MG63 (cell line): Measurements from ENCODE around the gene RASGRP4. TPM values are rescaled to one million over a fixed set of nuclear protein-coding genes. Genes with fewer than 3 reads are reported as not detected.

Experiments used
- DNase-seq: peaks from one replicate; pipeline ENCODE4 v3.0.0-alpha.2; 2020
- H3K27me3 ChIP-seq: fragments of 250-450 bp; sonication (Bioruptor Pico); 2 replicates; pipeline ENCODE4 v1.5.1; 2020; ENCODE audit warnings: mild to moderate bottlenecking, moderate library complexity
- H3K36me3 ChIP-seq: fragments of 250-450 bp; sonication (Bioruptor Pico); 2 replicates; pipeline ENCODE4 v1.5.1; 2020; ENCODE audit warnings: mild to moderate bottlenecking, moderate library complexity
- H3K4me3 ChIP-seq: fragments of 250-450 bp; sonication (Bioruptor Pico); 2 replicates; pipeline ENCODE4 v1.5.1; 2020; ENCODE audit warnings: mild to moderate bottlenecking, moderate library complexity
- H3K9me3 ChIP-seq: fragments of 250-450 bp; sonication (Bioruptor Pico); 2 replicates; pipeline ENCODE4 v1.5.1; 2020; ENCODE audit warnings: mild to moderate bottlenecking, moderate library complexity
- total RNA-seq: library from RNA; depleted of rRNA; stranded (reverse); fragments of >200 nt; shearing (Covaris generic); gene quantifications from 2 replicates; pipeline ENCODE4 v1.2.3, GENCODE V29; 2014; ENCODE audit warnings: low replicate concordance

RASGRP4 gene
- total RNA-seq, 1 experiment from 2014 or later = not detected

DNA sequence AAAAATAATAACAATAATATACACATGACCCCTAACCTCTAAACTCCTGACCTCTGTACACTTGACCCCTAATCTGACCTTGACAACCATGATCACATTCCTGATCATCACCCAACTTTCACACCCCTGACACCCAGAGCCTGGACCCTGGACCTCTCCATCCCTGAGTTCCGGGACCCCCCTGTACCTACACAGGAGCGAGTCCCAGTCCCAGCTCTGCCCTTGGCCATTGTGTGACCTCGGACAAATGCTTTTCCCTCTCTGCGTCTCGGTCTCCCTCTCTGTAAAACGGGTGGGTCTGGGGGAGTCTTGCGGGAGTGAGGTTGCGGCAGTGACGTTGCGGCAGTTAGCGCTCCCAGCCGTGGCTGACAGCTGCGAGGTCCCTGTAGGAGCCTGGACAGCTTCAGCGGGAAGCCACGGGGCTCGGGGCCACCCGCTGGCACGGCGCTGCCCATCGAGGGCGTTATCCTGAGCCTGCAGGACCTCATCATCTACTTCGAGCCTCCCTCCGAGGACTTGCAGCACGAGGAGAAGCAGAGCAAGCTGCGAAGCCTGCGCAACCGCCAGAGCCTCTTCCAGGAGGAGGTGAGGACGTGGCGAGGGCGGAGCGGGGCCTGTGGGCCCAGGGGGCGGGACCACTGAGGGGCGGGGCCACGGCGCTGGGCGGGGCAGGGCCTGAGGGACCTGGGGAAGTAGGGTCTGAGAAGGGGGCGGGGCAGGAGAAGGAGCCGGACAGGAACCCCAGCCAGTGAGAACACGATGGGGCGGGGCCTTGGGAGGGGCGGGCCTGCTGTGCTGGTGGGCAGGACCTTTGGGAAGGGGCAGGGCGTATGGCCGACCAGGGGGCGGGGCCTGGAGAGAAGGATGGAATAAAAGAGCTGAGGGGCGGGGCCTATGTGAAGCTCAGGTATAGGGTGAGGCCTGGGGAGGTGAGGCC is 26.7 kb upstream of the RASGRP4 start:
- Histone ChIP-seq H3K9me3 (no peaks in the 10 kb centered on the region), H3K36me3 (no peaks in the 10 kb centered on the region), H3K27me3 (peaks cover 7% of the 10 kb centered on the region; the same call in 1 of the 2 replicates), H3K4me3 (no peak overlapping the region)
- DNase-seq = peak; percentile 49

- no peaks in the 10 kb centered on the region for H3K9me3 ChIP-seq
- no peak for DNase-seq
- H3K36me3 ChIP-seq = no peaks in the 10 kb centered on the region
- no peak overlapping the region for H3K4me3 ChIP-seq
- peaks cover 4% of the 10 kb centered on the region; the same call in 1 of the 2 replicates for H3K27me3 ChIP-seq
Observed at GRCh38 chr19:38451629-38452028, 25.6 kb upstream of the RASGRP4 start.

GRCh38 chr19:38451036-38451435 is 25.0 kb upstream of the RASGRP4 start:
- no peak for DNase-seq
- no peaks in the 10 kb centered on the region for H3K9me3 ChIP-seq
- no peaks in the 10 kb centered on the region; the same call in 1 of the 2 replicates for H3K27me3 ChIP-seq
- H3K4me3 ChIP-seq = no peak overlapping the region
- H3K36me3 ChIP-seq = no peaks in the 10 kb centered on the region

DNA sequence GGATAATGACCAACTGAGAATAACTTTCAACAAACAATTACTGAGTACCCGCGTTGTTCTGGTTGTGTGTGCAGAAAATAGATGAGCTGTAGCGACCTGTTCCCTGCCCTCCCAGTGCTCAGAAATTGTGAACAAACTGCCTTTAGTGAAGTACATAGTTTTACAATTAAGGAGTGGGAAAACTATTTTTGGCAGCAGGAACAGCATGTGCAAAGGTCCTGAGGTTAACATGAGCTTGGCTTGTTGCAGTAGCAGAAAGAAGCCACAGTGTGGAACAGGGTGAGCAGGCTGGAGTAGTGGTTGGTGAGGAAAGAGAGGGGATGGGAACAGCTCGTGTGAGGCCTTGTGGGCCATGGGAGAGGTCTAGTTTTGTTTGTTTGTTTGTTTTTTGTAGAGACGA is 23.5 kb upstream of the RASGRP4 start:
- no peak overlapping the region for H3K4me3 ChIP-seq
- H3K27me3 ChIP-seq = no peaks in the 10 kb centered on the region; the same call in 1 of the 2 replicates
- DNase-seq = no peak
- H3K9me3 ChIP-seq = no peaks in the 10 kb centered on the region
- H3K36me3 ChIP-seq = no peaks in the 10 kb centered on the region

- H3K27me3 ChIP-seq = no peaks in the 10 kb centered on the region; the same call in 1 of the 2 replicates
- no peak for DNase-seq
- no peaks in the 10 kb centered on the region for H3K9me3 ChIP-seq
- H3K36me3 ChIP-seq = no peaks in the 10 kb centered on the region
- H3K4me3 ChIP-seq = no peak overlapping the region
Observed at GRCh38 chr19:38448225-38448624, 22.2 kb upstream of the RASGRP4 start.

- H3K4me3 ChIP-seq = no peak overlapping the region
- DNase-seq = no peak
- no peaks in the 10 kb centered on the region; the same call in 1 of the 2 replicates for H3K27me3 ChIP-seq
- no peaks in the 10 kb centered on the region for H3K36me3 ChIP-seq
- no peaks in the 10 kb centered on the region for H3K9me3 ChIP-seq
Observed at GRCh38 chr19:38445362-38445761, 19.3 kb upstream of the RASGRP4 start.

DNA sequence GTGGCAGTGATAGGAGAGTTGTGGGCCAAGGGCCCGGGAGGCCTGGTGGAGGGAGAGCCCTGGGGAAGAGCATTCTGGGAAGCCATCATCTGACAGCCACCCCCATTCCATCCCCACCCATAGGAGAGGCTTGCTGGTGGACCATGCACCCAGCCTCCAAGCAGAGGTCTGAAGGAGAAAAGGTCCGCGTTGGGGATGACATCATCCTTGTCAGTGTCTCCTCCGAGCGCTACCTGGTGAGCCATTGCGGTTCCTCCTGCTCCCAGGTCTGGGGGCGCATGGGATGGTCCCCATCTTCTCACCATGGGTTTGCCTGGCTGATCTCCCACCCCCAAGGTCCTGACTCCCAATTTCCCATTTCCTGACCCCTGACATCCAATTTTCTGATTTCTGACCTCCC is 18.0 kb upstream of the RASGRP4 start:
- no peaks in the 10 kb centered on the region for H3K27me3 ChIP-seq
- H3K9me3 ChIP-seq = no peaks in the 10 kb centered on the region
- no peak for DNase-seq
- H3K36me3 ChIP-seq = no peaks in the 10 kb centered on the region
- no peak overlapping the region for H3K4me3 ChIP-seq

DNA sequence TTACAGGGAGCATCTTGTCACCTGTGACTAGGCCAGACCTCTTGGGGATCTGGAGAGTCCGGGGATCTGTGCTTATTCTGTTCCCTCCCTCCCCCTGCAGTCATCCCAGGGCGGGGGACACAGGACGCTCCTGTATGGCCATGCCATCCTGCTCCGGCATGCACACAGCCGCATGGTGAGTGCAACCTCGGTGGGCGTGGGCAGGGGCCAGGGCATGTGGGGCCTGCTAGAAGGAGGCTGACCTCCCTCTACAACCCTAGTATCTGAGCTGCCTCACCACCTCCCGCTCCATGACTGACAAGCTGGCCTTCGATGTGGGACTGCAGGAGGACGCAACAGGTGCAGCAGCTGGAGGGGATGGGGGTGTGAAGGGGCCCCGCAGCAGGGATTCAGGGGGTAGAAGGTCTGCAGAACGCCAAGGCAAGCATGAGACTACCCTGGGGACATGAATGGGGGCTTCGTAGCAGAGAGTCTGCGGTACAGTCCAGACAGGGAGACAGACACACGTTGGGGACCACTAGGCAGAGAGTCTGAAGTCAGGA is 17.5 kb upstream of the RASGRP4 start:
- Histone ChIP-seq H3K4me3 (no peak overlapping the region), H3K27me3 (no peaks in the 10 kb centered on the region), H3K9me3 (no peaks in the 10 kb centered on the region), H3K36me3 (no peaks in the 10 kb centered on the region)
- DNase-seq = no peak

- DNase-seq = no peak
- H3K4me3 ChIP-seq = no peak overlapping the region
- H3K36me3 ChIP-seq = no peaks in the 10 kb centered on the region
- no peaks in the 10 kb centered on the region for H3K27me3 ChIP-seq
- no peaks in the 10 kb centered on the region for H3K9me3 ChIP-seq
Observed at GRCh38 chr19:38442736-38443135, 16.7 kb upstream of the RASGRP4 start.

DNA sequence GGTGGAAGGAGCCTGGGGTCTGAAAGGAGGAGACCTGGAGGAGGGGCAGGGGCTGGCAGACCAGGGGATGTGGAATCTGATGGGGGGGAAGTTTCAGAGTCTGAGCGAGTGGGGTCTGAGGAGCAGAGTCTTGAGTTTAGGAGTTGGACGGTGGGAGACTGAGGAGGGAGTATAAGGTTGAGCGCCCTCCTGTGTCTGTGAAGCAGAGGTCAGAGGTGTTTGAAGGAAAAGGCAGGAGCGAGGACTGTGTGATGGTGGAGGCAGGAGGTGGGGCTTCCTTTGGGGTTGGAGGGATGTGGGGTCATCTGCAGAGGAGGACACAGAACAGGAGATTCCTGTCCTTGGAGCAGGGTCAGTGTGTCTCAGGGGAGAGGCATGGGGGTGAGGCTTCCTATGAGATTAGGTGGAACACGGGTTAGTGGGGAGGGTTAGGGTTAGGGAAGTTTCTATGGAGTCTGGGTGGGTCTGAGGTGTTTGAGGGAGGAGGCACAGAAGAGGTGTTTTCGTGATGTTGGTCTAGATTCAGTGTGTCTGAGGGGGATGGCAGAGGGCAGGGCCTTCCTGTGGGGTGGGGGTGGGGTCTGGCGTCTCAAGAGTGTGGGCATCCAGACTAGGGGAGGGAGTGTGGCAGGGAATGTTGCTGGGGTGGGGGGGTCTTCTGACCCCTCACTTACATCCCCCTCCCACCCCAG is 15.8 kb upstream of the RASGRP4 start:
- DNase-seq = no peak
- Histone ChIP-seq H3K4me3 (no peak overlapping the region), H3K36me3 (no peaks in the 10 kb centered on the region)

DNA sequence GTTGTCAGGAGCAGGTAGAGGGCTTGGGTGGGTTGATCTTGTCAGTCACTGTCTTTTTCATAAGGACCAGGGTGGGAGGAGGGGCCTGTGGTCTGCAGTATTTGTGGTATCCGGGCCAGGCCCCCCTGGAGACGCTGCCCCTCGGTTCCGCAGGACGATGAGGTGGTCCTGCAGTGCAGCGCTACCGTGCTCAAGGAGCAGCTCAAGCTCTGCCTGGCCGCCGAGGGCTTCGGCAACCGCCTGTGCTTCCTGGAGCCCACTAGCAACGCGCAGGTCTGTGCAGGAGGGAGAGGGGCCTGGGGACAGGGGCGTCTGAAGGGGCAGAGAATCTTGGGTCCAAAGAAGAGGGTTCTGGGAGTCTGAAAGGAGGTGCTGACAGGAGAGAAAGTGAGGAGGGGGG is 14.6 kb upstream of the RASGRP4 start:
- no peaks in the 10 kb centered on the region for H3K9me3 ChIP-seq
- no peak for DNase-seq
- no peaks in the 10 kb centered on the region for H3K27me3 ChIP-seq

More for the DNA sequence above, 15.8 kb upstream of the RASGRP4 start:
- Histone ChIP-seq H3K27me3 (no peaks in the 10 kb centered on the region), H3K9me3 (no peaks in the 10 kb centered on the region)

GRCh38 chr19:38437917-38438316 is 11.9 kb upstream of the RASGRP4 start:
- H3K36me3 ChIP-seq = no peaks in the 10 kb centered on the region
- no peaks in the 10 kb centered on the region for H3K9me3 ChIP-seq
- no peak for DNase-seq

More for the DNA sequence above, 14.6 kb upstream of the RASGRP4 start:
- no peak overlapping the region for H3K4me3 ChIP-seq
- no peaks in the 10 kb centered on the region for H3K36me3 ChIP-seq

GRCh38 chr19:38437295-38437694 is 11.3 kb upstream of the RASGRP4 start:
- Histone ChIP-seq H3K9me3 (no peaks in the 10 kb centered on the region), H3K36me3 (no peaks in the 10 kb centered on the region)
- no peak for DNase-seq

More at GRCh38 chr19:38437917-38438316, 11.9 kb upstream of the RASGRP4 start:
- Histone ChIP-seq H3K27me3 (no peaks in the 10 kb centered on the region), H3K4me3 (no peak overlapping the region)

GRCh38 chr19:38434549-38435051 is 8.6 kb upstream of the RASGRP4 start:
- H3K4me3 ChIP-seq = no peak overlapping the region
- H3K9me3 ChIP-seq = no peaks in the 10 kb centered on the region
- H3K27me3 ChIP-seq = peaks cover 12% of the 10 kb centered on the region
- no peaks in the 10 kb centered on the region for H3K36me3 ChIP-seq
- DNase-seq = no peak

More at GRCh38 chr19:38437295-38437694, 11.3 kb upstream of the RASGRP4 start:
- Histone ChIP-seq H3K27me3 (0 out of 2 replicates have a peak, but pooled peaks cover 3% of the 10 kb centered on the region), H3K4me3 (no peak overlapping the region)

DNA sequence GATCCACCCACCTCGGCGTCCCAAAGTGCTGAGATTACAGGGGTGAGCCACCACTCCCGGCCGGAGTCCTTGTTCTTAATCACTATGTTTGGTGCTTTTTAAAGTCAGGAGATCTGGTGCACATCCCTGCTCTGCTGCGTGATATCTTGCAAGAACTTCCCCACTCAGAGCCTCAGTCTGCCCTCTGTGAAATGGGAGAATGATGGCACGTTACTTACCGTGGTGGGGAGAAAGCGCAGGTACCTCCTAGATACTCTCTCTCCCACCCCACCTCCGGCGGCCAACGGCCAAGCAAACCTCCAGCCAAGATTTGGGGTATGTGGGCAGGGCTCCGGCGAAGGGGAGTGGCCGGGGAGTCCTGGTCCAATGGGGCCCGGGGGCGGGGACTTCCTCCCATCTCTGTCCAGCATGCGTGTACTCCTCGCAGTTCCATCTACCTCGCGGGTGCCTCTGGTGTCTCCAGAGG is 7.3 kb upstream of the RASGRP4 start, which contains the start of gene RYR1:
TSS of gene RYR1 (plus strand) at position 424 of the 466 bp plus-strand sequence. CDS start 139 bp downstream, outside the sequence.
- peak; percentile 73 for DNase-seq
- Histone ChIP-seq H3K27me3 (peaks cover 15% of the 10 kb centered on the region), H3K36me3 (no peaks in the 10 kb centered on the region), H3K9me3 (no peaks in the 10 kb centered on the region), H3K4me3 (no peak within 1 kb of the TSS)

- Histone ChIP-seq H3K27me3 (peaks cover 15% of the 10 kb centered on the region), H3K36me3 (no peaks in the 10 kb centered on the region), H3K9me3 (no peaks in the 10 kb centered on the region), H3K4me3 (no peak overlapping the region)
- DNase-seq = no peak
Observed at GRCh38 chr19:38430931-38431330, 4.9 kb upstream of the RASGRP4 start.

GRCh38 chr19:38429811-38430156 is 3.8 kb upstream of the RASGRP4 start:
- no peaks in the 10 kb centered on the region for H3K9me3 ChIP-seq
- H3K27me3 ChIP-seq = peaks cover 15% of the 10 kb centered on the region
- DNase-seq = no peak
- no peak overlapping the region for H3K4me3 ChIP-seq
- H3K36me3 ChIP-seq = no peaks in the 10 kb centered on the region
